Activated T-helper 1 cell treated with anti-CD3 and anti-CD28 coated beads, Interleukin-12 subunit alpha, Interleukin-12 subunit beta, Interleukin-2, Interleukin-4 antibody, amounts not matched to agents 30 ng/mL and 10 ng/mL and 1 ng/mL, durations not matched to agents 14 hours and 24 hours and 36 hours (primary cell): Measurements from ENCODE around the gene TACC3. TPM values are rescaled to one million over a fixed set of nuclear protein-coding genes. Genes with fewer than 3 reads are reported as not detected.
"Not testable (repeated sequence)": the region's sequence is repeated elsewhere in the genome, so short reads cannot be mapped to it uniquely, and the experiment has no call there.

Source experiments
- DNase-seq: peaks from one replicate; pipeline ENCODE4 v3.0.0; 2021; ENCODE audit warnings: low spot score
- H3K27ac Mint-ChIP-seq: one replicate; pipeline ENCODE4 v1.8.0; 2021; ENCODE audit warnings: mild to moderate bottlenecking, mixed read lengths
- H3K27me3 Mint-ChIP-seq: one replicate; pipeline ENCODE4 v1.8.0; 2022; ENCODE audit warnings: mild to moderate bottlenecking, moderate library complexity, mixed read lengths; ENCODE audit not compliant: insufficient read depth
- H3K36me3 Mint-ChIP-seq: one replicate; pipeline ENCODE4 v1.8.0; 2021; ENCODE audit warnings: low read depth, mixed read lengths
- H3K4me1 Mint-ChIP-seq: one replicate; pipeline ENCODE4 v1.8.0; 2021; ENCODE audit warnings: low read depth, mixed read lengths
- H3K4me3 Mint-ChIP-seq: one replicate; pipeline ENCODE4 v1.8.0; 2021; ENCODE audit warnings: mild to moderate bottlenecking, moderate library complexity, mixed read lengths
- H3K9me3 Mint-ChIP-seq: one replicate; pipeline ENCODE4 v1.8.0; 2021; ENCODE audit warnings: mixed read lengths
- intact Hi-C: fragments of 100-400 bp; cut with micrococcal nuclease; formaldehyde crosslinking; loops from one replicate; pipeline ENCODE4 v1.15.1; 2024
- total RNA-seq: library from RNA; stranded (reverse); gene quantifications from 2 replicates; pipeline ENCODE4 v1.2.3, GENCODE V29; 2022

Gene TACC3
- total RNA-seq, 1 donor from 2014 or later = 134 TPM

DNA sequence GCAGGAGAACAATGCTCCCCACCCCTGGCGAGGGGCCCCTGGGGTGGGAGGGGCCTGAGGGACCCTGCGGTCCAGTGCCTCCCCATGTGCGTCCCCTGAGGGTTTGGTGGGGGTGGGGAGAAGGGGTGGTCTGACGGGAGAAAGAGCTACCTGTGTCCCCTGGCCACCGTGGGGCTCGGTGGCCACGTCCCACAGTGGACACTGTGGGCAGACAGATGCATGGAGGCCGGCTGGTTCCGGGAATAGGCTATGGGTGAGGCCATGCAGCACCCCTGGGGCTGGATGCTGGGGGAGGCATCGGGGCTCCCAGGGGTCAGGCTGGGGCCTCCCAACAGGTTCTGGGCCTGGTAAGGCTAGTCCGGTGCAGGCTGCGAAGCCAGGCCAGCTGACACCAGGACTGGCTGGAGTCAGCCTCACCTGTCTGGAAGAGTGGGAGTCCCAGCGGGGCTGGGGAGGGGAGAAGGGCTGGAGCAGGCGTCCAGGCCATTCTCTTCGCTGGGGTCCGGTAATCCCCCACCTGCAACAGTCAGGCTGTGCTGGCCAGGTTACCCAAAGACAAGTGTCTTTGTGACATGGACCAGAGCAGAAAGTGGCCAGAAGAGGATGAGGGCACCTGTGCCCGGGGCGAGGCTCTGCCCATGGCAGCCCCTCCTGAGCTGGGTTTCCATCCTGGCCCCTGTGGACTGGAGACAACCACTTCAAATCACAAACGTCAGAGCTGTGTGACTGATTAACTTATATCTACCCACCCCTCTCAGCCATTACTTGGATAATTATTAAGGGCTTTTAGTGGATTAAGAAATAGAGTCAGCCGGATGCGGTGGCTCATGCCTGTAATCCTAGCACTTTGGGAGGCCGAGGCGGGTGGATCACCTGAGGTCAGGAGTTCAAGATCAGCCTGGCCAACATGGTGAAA lies 35.8 kb upstream of the TACC3 start:
- Mint-ChIP-seq H3K27me3 (peaks cover 2% of the 10 kb centered on the region), H3K4me1 (peaks cover 12% of the 10 kb centered on the region), H3K4me3 (no peak overlapping the region), H3K36me3 (peaks cover 13% of the 10 kb centered on the region), H3K27ac (no peak overlapping the region), H3K9me3 (no peaks in the 10 kb centered on the region)
- no peak for DNase-seq
- intact Hi-C loops = loop anchor here (2.0 to 10.0 kb wide), 2 partner anchors 339 to 559 kb away; partner anchors contain the start of genes HAUS3, POLN and UVSSA

DNA sequence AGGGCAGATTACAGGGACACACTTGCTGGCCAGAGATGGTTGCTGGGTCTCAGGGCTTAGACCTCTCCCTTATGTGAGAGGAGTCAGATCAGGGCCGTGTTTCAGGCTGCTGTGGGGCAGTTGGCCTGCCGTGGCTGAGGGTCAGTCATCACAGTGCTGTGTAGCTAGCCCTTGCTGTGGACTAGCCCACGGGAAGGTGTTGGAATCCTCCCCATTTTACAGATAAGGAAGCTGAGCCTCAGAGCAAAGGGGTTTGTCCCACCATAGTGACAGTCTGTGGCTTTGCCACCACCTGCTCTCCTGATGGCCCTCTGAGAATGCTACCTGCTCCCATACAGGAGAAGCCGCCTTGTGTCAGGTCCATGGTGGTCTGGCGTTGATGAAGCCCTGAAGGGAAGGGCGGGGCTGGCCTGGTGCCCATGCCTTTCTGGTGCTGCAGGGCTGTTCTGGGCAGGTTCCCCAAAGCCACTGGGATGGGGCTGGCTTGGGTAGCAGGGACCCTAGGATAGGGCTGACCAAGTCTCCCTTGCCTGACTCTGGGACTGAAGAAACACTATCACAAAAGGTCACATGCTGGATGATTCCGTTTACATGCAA lies 34.8 kb upstream of the TACC3 start:
- peaks cover 19% of the 10 kb centered on the region for H3K36me3 Mint-ChIP-seq
- no peak overlapping the region for H3K27ac Mint-ChIP-seq
- peaks cover 2% of the 10 kb centered on the region for H3K27me3 Mint-ChIP-seq
- H3K9me3 Mint-ChIP-seq = no peaks in the 10 kb centered on the region
- peak overlapping the region; percentile 53 for H3K4me3 Mint-ChIP-seq
- intact Hi-C loops = loop anchor here (10.0 kb wide), 1 partner anchor 558 kb away; the partner anchor contains the start of genes HAUS3 and POLN
- no peak for DNase-seq
- H3K4me1 Mint-ChIP-seq = peaks cover 12% of the 10 kb centered on the region

DNA sequence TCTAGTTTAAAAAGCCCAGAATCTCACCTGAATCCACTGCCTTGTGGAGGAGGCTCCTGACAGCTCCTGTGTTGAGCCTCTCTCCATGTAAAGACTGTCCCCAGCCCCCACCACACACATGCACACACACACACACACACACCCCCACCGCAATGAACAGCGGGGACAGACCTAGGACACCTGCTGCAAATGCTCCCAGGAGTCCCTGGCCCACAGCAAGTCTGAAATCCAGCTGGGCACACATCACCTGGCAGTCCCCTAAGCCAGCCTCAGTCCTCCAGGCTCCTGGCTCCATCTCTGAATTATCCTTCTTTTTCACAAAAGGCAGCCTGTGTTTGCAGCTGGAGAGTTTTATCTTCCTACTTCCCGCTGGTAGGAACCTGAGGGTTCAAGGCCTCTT lies 30.6 kb upstream of the TACC3 start:
- peaks cover 31% of the 10 kb centered on the region for H3K36me3 Mint-ChIP-seq
- H3K4me3 Mint-ChIP-seq = no peak overlapping the region
- no peak for DNase-seq
- intact Hi-C loops = no loop called here
- no peaks in the 10 kb centered on the region for H3K27me3 Mint-ChIP-seq
- no peaks in the 10 kb centered on the region for H3K4me1 Mint-ChIP-seq
- no peaks in the 10 kb centered on the region for H3K9me3 Mint-ChIP-seq
- H3K27ac Mint-ChIP-seq = peak overlapping the region; percentile 29

DNA sequence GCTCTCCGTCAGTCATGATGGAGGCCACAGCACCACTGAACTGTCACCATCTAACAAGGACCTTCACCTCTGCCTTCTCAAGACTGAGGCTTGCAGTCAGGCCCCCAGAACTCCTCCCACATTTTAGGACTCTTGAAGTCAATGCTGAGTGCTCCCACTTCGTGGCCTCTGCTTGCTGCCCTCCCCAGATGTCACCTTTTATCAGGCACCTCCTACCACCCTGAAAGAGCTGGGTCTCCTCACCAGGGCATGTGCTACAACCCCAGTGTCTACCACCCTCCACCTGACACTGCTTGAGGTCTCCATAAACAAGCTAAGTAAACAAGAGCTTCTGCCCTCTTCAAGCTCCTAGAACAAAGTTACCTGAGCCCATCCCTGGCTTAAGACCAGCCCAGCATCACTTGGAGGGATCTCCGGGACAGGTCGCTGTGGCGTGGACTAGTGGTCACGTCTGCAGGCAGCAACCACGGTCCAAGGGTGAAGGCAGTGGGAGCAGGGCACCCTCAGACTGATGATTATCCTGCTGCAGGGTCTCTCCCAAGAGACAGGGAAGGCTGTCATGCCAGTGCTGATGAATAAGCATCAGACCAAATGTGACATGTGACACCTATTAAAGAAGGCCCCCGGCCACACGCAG lies 29.5 kb upstream of the TACC3 start:
- peaks cover 36% of the 10 kb centered on the region for H3K36me3 Mint-ChIP-seq
- H3K27ac Mint-ChIP-seq = no peak overlapping the region
- intact Hi-C loops = no loop called here
- no peaks in the 10 kb centered on the region for H3K9me3 Mint-ChIP-seq
- H3K27me3 Mint-ChIP-seq = no peaks in the 10 kb centered on the region
- H3K4me1 Mint-ChIP-seq = no peaks in the 10 kb centered on the region
- DNase-seq = no peak
- no peak overlapping the region for H3K4me3 Mint-ChIP-seq

DNA sequence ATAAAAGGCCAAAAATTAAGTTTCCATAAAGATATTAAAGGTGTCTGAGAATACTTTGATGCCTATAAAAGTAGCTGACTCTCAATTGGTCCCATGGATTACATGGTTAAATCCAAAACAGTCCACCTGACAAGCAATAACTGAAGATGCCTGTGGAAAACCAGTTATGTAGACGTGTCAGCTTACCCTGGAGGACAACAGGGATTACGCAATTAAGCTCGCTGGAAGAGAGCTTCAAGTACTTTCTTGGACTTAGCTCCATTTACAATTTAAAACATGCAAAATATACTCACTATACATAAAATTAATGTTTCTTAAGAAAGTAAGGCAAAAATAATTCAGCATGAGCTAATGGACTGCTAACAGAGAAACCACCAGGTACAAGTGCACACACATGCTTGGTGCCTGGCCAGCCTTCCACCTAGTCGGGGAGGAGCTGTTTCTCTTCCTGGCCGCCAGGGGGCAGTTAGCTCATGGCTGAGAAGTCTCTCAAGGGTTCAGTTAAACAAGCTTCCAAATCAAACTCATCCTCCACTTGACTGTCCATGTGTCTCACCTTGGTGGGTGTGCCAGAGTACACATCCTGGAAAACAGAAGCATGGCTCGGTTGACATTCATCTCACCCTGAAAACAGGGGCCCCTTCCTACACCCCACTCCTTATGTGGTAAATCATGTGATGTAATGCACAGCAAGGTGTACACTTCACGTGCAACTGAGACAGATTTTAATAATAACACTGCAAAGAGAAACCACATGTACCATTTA lies 28.0 kb upstream of the TACC3 start:
- Mint-ChIP-seq H3K4me1 (no peaks in the 10 kb centered on the region), H3K9me3 (no peaks in the 10 kb centered on the region), H3K27me3 (no peaks in the 10 kb centered on the region), H3K36me3 (peaks cover 41% of the 10 kb centered on the region), H3K27ac (peak overlapping the region; percentile 15), H3K4me3 (no peak overlapping the region)
- intact Hi-C loops = loop anchor here (1.0 kb wide), 2 partner anchors 19 to 33 kb away; partner anchors contain the start of gene SLBP
- DNase-seq = peak; percentile 61

DNA sequence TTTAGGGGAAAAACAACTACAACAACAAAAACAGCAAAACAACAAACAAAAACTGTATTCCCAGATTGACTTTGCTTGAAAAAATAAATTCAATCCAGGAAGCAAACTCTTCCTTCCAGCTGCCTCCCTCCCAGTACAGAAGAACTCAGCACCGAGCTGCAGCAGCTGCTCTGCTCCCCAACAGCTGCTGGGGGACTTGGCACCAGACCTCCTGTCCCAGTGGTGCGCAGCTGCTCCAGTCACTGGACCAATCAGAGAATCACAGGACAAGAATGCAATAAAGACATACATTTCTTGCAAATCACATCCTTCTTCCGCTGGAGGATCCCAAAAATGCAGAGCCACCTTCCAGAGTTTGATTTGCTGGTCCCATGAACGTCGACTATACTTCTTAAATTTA lies 25.4 kb upstream of the TACC3 start:
- Mint-ChIP-seq H3K27ac (peak overlapping the region; percentile 40), H3K4me1 (no peaks in the 10 kb centered on the region), H3K27me3 (no peaks in the 10 kb centered on the region), H3K36me3 (peaks cover 36% of the 10 kb centered on the region), H3K9me3 (no peaks in the 10 kb centered on the region), H3K4me3 (no peak overlapping the region)
- DNase-seq = no peak
- intact Hi-C loops = no loop called here

DNA sequence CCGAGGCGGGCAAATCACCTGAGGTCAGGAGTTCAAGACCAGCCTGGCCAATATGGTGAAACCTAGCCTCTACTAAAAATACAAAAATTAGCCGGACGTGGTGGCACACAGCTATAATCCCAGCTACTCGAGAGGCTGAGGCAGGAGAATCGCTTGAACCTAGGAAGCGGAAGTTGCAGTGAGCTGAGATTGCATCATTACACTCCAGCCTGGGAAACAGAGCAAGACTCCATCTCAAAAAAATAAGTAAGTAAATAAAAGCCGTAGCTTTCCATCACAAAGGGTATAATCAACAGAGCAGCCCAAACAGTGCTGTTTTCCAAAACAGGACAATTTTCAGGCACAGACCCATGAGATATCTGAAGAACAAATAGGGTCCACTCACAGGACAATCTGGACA lies 19.6 kb upstream of the TACC3 start:
- H3K36me3 Mint-ChIP-seq = peaks cover 38% of the 10 kb centered on the region
- intact Hi-C loops, H3K27ac Mint-ChIP-seq, H3K9me3 Mint-ChIP-seq, DNase-seq, H3K27me3 Mint-ChIP-seq, H3K4me3 Mint-ChIP-seq: not testable (repeated sequence)
- peaks cover 35% of the 10 kb centered on the region for H3K4me1 Mint-ChIP-seq

DNA sequence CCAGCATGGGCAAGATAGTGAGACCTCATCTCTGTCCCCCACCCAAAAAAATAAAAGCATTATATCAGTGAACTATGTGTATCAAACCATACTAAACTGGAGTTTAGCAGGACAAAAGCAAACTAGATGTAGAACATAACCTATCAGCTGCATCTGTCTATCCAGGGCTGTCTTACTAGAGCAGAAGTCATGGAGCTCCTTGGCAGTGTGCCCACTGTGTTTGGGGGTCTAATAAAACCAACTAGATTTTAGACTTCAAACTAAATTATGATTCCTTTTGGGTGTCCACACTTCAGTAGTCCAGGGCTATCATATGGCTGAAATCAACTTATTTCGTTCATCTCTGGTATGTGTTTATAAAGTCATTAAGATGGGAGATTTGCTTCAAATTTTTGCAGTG lies 17.5 kb upstream of the TACC3 start:
- peaks cover 42% of the 10 kb centered on the region for H3K36me3 Mint-ChIP-seq
- no peak for DNase-seq
- no peak overlapping the region for H3K4me3 Mint-ChIP-seq
- no peaks in the 10 kb centered on the region for H3K9me3 Mint-ChIP-seq
- H3K27me3 Mint-ChIP-seq = no peaks in the 10 kb centered on the region
- H3K27ac Mint-ChIP-seq = peak overlapping the region; percentile 31
- H3K4me1 Mint-ChIP-seq = peaks cover 46% of the 10 kb centered on the region
- intact Hi-C loops = no loop called here

DNA sequence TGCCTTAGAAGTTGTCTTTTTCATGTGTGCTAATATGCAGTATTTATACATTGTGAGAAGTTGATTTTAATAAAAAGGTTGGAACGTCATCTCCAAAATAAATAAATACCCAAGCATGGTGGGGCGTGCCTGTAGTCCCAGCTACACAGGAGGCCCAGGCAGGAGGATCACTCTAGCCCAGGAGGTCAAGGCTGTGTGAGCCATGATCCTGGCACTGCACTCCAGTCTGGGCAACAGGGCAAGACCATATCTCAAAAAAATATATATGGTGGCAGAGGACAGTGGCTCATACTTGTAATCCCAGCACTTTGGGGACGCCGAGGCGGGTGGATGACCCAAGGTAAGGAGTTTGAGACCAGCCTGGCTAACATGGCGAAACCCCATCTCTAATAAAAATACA lies 15.6 kb upstream of the TACC3 start:
- intact Hi-C loops = no loop called here
- Mint-ChIP-seq H3K9me3 (no peaks in the 10 kb centered on the region), H3K36me3 (peaks cover 44% of the 10 kb centered on the region), H3K4me1 (peaks cover 62% of the 10 kb centered on the region), H3K4me3 (no peak overlapping the region), H3K27ac (no peak overlapping the region), H3K27me3 (no peaks in the 10 kb centered on the region)
- no peak for DNase-seq

DNA sequence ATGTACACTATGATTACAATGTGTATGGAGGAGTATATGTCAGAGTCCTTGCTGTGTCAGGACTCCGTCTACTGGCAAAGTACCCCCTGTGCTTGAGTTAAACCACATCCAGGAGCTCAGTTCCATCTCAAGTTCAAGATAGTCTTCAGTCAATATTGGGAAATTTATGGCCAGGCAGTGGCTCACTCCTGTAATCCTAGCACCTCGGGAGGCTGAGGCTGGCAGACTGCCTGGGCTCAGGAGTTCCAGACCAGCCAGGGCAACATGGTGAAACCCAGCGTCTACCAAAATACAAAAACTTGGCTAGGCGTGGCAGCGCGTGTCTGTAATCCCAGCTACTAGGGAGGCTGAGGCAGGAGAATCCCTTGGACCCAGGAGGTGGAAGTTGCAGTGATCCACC lies 15.0 kb upstream of the TACC3 start:
- H3K9me3 Mint-ChIP-seq = no peaks in the 10 kb centered on the region
- no peak for DNase-seq
- H3K27ac Mint-ChIP-seq = no peak overlapping the region
- H3K36me3 Mint-ChIP-seq = peaks cover 49% of the 10 kb centered on the region
- peaks cover 68% of the 10 kb centered on the region for H3K4me1 Mint-ChIP-seq
- intact Hi-C loops = no loop called here
- H3K4me3 Mint-ChIP-seq = no peak overlapping the region
- no peaks in the 10 kb centered on the region for H3K27me3 Mint-ChIP-seq

DNA sequence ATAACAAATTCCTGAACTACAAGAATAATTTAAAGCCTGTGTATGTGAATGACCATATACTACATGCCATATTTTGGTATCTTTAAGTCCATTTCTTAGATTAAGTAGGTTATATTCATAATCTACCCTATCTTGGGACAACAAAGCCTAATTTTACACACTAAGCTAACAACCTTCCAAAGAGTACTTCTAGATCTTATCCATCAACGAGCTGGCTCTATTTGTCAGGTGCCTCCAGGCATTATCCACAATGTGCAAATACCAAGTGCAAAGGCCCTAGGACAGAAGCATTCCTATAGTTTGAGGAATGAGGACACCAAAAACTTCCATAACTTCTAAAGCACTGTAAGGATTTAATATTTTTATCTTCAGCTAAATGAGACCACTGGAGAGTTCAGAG lies 12.7 kb upstream of the TACC3 start:
- Mint-ChIP-seq H3K27ac (no peak overlapping the region), H3K27me3 (no peaks in the 10 kb centered on the region), H3K4me1 (peaks cover 58% of the 10 kb centered on the region), H3K36me3 (peaks cover 35% of the 10 kb centered on the region), H3K4me3 (peak overlapping the region; percentile 37), H3K9me3 (no peaks in the 10 kb centered on the region)
- intact Hi-C loops = no loop called here
- no peak for DNase-seq

DNA sequence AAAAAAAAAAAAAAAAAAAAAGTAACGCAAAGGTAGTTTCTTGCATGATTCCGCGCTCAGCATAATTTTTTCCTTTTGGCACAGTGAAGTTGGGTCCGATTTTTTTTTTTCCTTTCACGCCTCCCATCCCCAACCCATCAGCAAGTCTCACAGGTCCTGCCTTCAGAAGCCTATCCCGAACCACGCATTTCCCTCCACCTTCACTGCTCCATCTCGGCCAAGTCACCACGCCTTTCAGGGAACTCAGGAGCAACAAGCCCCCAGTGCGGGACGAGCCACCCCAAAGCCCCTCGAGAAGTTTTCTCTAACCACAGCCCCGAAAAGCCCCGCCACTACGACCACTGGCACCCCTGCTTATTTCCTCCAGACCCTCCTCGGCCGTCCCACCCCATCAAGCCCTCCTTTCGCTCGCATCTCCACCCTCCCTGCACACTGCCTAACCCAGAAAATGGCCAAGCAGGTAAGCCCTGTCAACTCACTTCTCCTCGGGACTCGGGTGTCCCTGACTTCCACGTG lies 10.2 kb upstream of the TACC3 start:
- no peak for DNase-seq
- no peaks in the 10 kb centered on the region for H3K27me3 Mint-ChIP-seq
- no peaks in the 10 kb centered on the region for H3K9me3 Mint-ChIP-seq
- H3K27ac Mint-ChIP-seq = peak overlapping the region; percentile 88
- H3K4me3 Mint-ChIP-seq = peak overlapping the region; percentile 99
- H3K36me3 Mint-ChIP-seq = peaks cover 33% of the 10 kb centered on the region
- peaks cover 59% of the 10 kb centered on the region for H3K4me1 Mint-ChIP-seq
- intact Hi-C loops = loop anchor here (5.0 kb wide), 1 partner anchor 929 kb away; no protein-coding TSS in a partner anchor
